Mucosa of descending colon (tissue), 3 donors: ENCODE data around the gene MMS22L. TPM values are rescaled to one million over a fixed set of nuclear protein-coding genes. Genes with fewer than 3 reads are reported as not detected.

Source experiments
- ATAC-seq: fragments of 200-7000 bp; cut with Tn5 transposase; one replicate; pipeline ENCODE4 v1.9.1; 2020; ENCODE audit warnings: mild to moderate bottlenecking, moderate library complexity
- DNase-seq, 3 donors: peaks; one replicate each; pipeline ENCODE4 v3.0.0-alpha.2; 2020
- H3K36me3 ChIP-seq: fragments of 200-600 bp; one replicate; pipeline ENCODE4 v1.8.0; 2021; ENCODE audit warnings: low read depth, mild to moderate bottlenecking
- H3K4me1 ChIP-seq: fragments of 200-600 bp; one replicate; pipeline ENCODE4 v1.8.0; 2021; ENCODE audit warnings: low read depth, mild to moderate bottlenecking
- H3K4me3 ChIP-seq: fragments of 200-600 bp; one replicate; pipeline ENCODE4 v1.8.0; 2021; ENCODE audit warnings: mild to moderate bottlenecking
- H3K9me3 ChIP-seq: fragments of 200-600 bp; one replicate; pipeline ENCODE4 v1.8.0; 2021; ENCODE audit warnings: mild to moderate bottlenecking
- CTCF ChIP-seq: fragments of 200-600 bp; IDR thresholded peaks from one replicate; pipeline ENCODE4 v1.8.0; 2022; ENCODE audit warnings: antibody characterized with exemption, mild to moderate bottlenecking
- intact Hi-C, 2 donors: fragments of 100-400 bp; cut with DNase I in 1 of 2; cut with micrococcal nuclease in 1 of 2; formaldehyde crosslinking; loops; one replicate each; pipeline versions ENCODE4 v1.11.0 to v1.11.1; 2022; cut with DNase I, micrococcal nuclease
- total RNA-seq, 3 donors: library from RNA; stranded (reverse); fragmentation: NEBNext Ultra II Directional in 2 of 3; extraction: Animal tissue kit (Norgen Biotek cat#: 25700) in 2 of 3; gene quantifications; one replicate each; pipeline versions ENCODE4 v1.2.1 to v1.2.4, GENCODE V29; 2021 to 2023
- donor health status: DM: no; HTN: no; CAD: no; lungs with moderate emphysema.
- donor health status: DM: no; HTN: no; CAD: no.
- donor health status: DM: no; HTN: yes; CAD: no.

MMS22L gene
- total RNA-seq, 3 donors from 2014 or later: 9.2 to 10.5 (median 9.5) TPM

GRCh38 chr6:97097068-97098047 is 185.7 kb downstream of the MMS22L start:
- intact Hi-C loops: no loop called here
- no peaks in the 10 kb centered on the region for H3K9me3 ChIP-seq
- H3K4me1 ChIP-seq: no peaks in the 10 kb centered on the region
- no peaks in the 10 kb centered on the region for H3K36me3 ChIP-seq
- TF ChIP-seq CTCF: no peak
- DNase-seq (no peak), ATAC-seq (no peak)
- no peak overlapping the region for H3K4me3 ChIP-seq

- intact Hi-C loops: no loop called here
- no peaks in the 10 kb centered on the region for H3K36me3 ChIP-seq
- no peaks in the 10 kb centered on the region for H3K4me1 ChIP-seq
- no peaks in the 10 kb centered on the region for H3K9me3 ChIP-seq
- TF ChIP-seq CTCF: no peak
- ATAC-seq (no peak), DNase-seq (no peak)
- no peak overlapping the region for H3K4me3 ChIP-seq
Measured at GRCh38 chr6:97095311-97095850, 187.6 kb downstream of the MMS22L start.

- DNase-seq (no peak), ATAC-seq (no peak)
- H3K9me3 ChIP-seq: no peaks in the 10 kb centered on the region
- no peak for TF ChIP-seq CTCF
- no peaks in the 10 kb centered on the region for H3K4me1 ChIP-seq
- H3K4me3 ChIP-seq: no peak overlapping the region
- intact Hi-C loops: no loop called here
- no peaks in the 10 kb centered on the region for H3K36me3 ChIP-seq
Measured at GRCh38 chr6:97094376-97094775, 188.6 kb downstream of the MMS22L start.

GRCh38 chr6:97092673-97093305 is 190.2 kb downstream of the MMS22L start:
- Histone ChIP-seq H3K4me3 (no peak overlapping the region), H3K4me1 (no peaks in the 10 kb centered on the region), H3K36me3 (no peaks in the 10 kb centered on the region), H3K9me3 (no peaks in the 10 kb centered on the region)
- DNase-seq: no peak
- intact Hi-C loops: no loop called here
- TF ChIP-seq CTCF: no peak
- no peak for ATAC-seq
